ENCODE measurements around the gene LKAAEAR1. TPM values are rescaled to one million over a fixed set of nuclear protein-coding genes. Genes with fewer than 3 reads are reported as not detected.

LKAAEAR1 gene
- total RNA-seq, 1 experiment from 2014 or later, result 1.7 TPM

DNA sequence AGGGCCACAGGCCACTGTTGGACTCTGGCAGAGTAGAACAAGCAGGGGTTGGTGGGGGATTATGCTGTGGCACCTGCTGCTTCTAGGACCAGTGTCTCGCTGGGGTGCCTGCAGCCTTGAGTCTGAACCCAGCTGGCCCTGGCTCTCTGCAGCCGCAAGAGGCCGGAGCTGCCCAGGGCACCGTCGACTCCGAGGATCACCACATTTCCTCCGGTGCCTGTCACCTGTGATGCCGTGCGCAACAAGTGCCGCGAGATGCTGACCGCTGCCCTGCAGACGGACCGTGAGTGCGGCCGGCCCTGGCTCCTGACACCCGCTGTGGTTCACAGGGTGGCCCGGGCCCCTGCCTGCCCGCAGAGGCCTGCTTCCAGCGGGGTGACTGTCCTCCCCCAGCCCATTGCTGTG, 15.0 kb downstream of the LKAAEAR1 start (continued):
- TF ChIP-seq, protein P1, sequence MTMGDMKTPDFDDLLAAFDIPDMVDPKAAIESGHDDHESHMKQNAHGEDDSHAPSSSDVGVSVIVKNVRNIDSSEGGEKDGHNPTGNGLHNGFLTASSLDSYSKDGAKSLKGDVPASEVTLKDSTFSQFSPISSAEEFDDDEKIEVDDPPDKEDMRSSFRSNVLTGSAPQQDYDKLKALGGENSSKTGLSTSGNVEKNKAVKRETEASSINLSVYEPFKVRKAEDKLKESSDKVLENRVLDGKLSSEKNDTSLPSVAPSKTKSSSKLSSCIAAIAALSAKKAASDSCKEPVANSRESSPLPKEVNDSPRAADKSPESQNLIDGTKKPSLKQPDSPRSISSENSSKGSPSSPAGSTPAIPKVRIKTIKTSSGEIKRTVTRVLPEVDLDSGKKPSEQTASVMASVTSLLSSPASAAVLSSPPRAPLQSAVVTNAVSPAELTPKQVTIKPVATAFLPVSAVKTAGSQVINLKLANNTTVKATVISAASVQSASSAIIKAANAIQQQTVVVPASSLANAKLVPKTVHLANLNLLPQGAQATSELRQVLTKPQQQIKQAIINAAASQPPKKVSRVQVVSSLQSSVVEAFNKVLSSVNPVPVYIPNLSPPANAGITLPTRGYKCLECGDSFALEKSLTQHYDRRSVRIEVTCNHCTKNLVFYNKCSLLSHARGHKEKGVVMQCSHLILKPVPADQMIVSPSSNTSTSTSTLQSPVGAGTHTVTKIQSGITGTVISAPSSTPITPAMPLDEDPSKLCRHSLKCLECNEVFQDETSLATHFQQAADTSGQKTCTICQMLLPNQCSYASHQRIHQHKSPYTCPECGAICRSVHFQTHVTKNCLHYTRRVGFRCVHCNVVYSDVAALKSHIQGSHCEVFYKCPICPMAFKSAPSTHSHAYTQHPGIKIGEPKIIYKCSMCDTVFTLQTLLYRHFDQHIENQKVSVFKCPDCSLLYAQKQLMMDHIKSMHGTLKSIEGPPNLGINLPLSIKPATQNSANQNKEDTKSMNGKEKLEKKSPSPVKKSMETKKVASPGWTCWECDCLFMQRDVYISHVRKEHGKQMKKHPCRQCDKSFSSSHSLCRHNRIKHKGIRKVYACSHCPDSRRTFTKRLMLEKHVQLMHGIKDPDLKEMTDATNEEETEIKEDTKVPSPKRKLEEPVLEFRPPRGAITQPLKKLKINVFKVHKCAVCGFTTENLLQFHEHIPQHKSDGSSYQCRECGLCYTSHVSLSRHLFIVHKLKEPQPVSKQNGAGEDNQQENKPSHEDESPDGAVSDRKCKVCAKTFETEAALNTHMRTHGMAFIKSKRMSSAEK (CRISPR knock-in tag; IDR thresholded peaks at IDR 0.05; ENCODE audit: borderline replicate concordance), result no peak
- TF ChIP-seq NFE2L1 (CRISPR knock-in tag; IDR thresholded peaks at IDR 0.05) (no peak), ATF1 (CRISPR knock-in tag; IDR thresholded peaks at IDR 0.05) (no peak), ZNF232 (CRISPR knock-in tag; IDR thresholded peaks at IDR 0.05) (no peak), ERG (CRISPR knock-in tag; IDR thresholded peaks at IDR 0.05) (no peak), EMX1 (CRISPR knock-in tag; IDR thresholded peaks at IDR 0.05) (no peak), ZNF138 (CRISPR knock-in tag; conservative IDR thresholded peaks at IDR 0.05) (no peak), ZNF396 (CRISPR knock-in tag; IDR thresholded peaks at IDR 0.05; ENCODE audit: borderline replicate concordance) (no peak), HMGXB4 (CRISPR knock-in tag; IDR thresholded peaks at IDR 0.05) (no peak)
- TF ChIP-seq, protein P2, sequence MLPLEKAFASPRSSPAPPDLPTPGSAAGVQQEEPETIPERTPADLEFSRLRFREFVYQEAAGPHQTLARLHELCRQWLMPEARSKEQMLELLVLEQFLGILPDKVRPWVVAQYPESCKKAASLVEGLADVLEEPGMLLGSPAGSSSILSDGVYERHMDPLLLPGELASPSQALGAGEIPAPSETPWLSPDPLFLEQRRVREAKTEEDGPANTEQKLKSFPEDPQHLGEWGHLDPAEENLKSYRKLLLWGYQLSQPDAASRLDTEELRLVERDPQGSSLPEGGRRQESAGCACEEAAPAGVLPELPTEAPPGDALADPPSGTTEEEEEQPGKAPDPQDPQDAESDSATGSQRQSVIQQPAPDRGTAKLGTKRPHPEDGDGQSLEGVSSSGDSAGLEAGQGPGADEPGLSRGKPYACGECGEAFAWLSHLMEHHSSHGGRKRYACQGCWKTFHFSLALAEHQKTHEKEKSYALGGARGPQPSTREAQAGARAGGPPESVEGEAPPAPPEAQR (CRISPR knock-in tag; IDR thresholded peaks at IDR 0.05), result no peak

- Mint-ChIP-seq H3K27me3 (ENCODE audit: low read depth) (peaks cover 2% of the 10 kb centered on the region; the same call in 1 of the 2 replicates), H3K27ac (no peak overlapping the region), H3K4me1 (peaks cover 26% of the 10 kb centered on the region), H3K4me3 (no peak overlapping the region), H3K36me3 (no peaks in the 10 kb centered on the region), H3K9me3 (no peaks in the 10 kb centered on the region)
- DNase-seq (ENCODE audit: low spot score) (no peak), ATAC-seq (no peak)
- ChIA-PET CTCF (interaction anchor here (0.7 to 2.2 kb wide), 4 partner anchors 14 to 51 kb away, joined by 3 to 12 read pairs (median 8); no protein-coding TSS in a partner anchor), POLR2A (no interaction called here)
- TF ChIP-seq CREM (CRISPR knock-in tag; IDR thresholded peaks at IDR 0.05) (no peak), PRRX2 (CRISPR knock-in tag; IDR thresholded peaks at IDR 0.05) (no peak), NR1H2 (CRISPR knock-in tag; IDR thresholded peaks at IDR 0.05) (no peak), ZNF121 (CRISPR knock-in tag; IDR thresholded peaks at IDR 0.05) (no peak), NFATC4 (CRISPR knock-in tag; IDR thresholded peaks at IDR 0.05) (no peak), SMAD3 (CRISPR knock-in tag; IDR thresholded peaks at IDR 0.05; ENCODE audit: borderline replicate concordance) (no peak), RELA (CRISPR knock-in tag; IDR thresholded peaks at IDR 0.05; ENCODE audit: borderline replicate concordance) (no peak), ZNF263 (CRISPR knock-in tag; IDR thresholded peaks at IDR 0.05; ENCODE audit: low read depth) (no peak)
- TF ChIP-seq, protein P3, sequence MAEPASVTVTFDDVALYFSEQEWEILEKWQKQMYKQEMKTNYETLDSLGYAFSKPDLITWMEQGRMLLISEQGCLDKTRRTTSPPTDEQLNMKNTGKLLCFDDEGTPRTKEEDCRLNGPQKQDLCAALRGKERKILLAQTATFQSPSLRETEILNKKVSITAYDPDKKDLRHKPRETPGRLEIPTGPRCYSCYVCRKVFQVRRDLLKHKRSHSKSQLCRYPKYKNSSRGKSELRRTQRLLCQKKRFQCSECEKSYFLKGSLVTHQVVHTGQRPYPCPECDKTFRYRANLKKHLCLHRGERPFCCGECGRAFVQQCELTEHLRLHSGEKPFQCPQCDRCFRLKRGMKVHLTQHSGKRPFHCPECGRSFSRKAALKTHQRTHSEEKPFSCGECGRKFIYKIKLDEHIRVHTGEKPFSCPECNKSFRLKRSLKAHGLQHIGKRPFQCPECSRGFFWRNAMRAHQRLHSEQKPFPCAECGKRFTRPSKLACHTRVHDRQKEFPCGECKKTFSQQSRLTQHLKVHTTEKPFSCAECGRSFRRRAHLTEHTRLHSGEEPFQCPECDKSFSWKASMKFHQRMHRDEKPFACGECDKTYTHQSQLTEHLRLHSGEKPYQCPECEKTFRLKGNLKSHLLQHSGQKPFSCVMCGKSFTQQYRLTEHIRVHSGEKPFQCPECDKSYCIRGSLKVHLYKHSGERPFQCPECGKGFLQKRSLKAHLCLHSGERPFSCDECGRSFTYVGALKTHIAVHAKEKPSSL (CRISPR knock-in tag; conservative IDR thresholded peaks at IDR 0.05), result no peak
- TF ChIP-seq, protein P4, sequence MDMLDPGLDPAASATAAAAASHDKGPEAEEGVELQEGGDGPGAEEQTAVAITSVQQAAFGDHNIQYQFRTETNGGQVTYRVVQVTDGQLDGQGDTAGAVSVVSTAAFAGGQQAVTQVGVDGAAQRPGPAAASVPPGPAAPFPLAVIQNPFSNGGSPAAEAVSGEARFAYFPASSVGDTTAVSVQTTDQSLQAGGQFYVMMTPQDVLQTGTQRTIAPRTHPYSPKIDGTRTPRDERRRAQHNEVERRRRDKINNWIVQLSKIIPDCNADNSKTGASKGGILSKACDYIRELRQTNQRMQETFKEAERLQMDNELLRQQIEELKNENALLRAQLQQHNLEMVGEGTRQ (CRISPR knock-in tag; IDR thresholded peaks at IDR 0.05), result no peak
- TF ChIP-seq, protein P5, sequence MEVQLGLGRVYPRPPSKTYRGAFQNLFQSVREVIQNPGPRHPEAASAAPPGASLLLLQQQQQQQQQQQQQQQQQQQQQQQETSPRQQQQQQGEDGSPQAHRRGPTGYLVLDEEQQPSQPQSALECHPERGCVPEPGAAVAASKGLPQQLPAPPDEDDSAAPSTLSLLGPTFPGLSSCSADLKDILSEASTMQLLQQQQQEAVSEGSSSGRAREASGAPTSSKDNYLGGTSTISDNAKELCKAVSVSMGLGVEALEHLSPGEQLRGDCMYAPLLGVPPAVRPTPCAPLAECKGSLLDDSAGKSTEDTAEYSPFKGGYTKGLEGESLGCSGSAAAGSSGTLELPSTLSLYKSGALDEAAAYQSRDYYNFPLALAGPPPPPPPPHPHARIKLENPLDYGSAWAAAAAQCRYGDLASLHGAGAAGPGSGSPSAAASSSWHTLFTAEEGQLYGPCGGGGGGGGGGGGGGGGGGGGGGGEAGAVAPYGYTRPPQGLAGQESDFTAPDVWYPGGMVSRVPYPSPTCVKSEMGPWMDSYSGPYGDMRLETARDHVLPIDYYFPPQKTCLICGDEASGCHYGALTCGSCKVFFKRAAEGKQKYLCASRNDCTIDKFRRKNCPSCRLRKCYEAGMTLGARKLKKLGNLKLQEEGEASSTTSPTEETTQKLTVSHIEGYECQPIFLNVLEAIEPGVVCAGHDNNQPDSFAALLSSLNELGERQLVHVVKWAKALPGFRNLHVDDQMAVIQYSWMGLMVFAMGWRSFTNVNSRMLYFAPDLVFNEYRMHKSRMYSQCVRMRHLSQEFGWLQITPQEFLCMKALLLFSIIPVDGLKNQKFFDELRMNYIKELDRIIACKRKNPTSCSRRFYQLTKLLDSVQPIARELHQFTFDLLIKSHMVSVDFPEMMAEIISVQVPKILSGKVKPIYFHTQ (CRISPR knock-in tag; IDR thresholded peaks at IDR 0.05), result no peak
Measured at GRCh38 chr20:64068386-64069208, 15.6 kb downstream of the LKAAEAR1 start.

All from WTC11 (cell line).